Endothelial cell of umbilical vein (primary cell): Measurements from ENCODE around the gene C17orf75. TPM values are rescaled to one million over a fixed set of nuclear protein-coding genes. Genes with fewer than 3 reads are reported as not detected.

Source experiments
- BruUV-seq: library from RNA; stranded (reverse); fragments of 400-500 nt; replicated peaks from 2 replicates; lab custom pipeline; 2021; lab: Mats Ljungman, UMichigan
- CTCF ChIA-PET: fragments of 300-600, 350-600 bp; sonication (Branson Sonifier 250); formaldehyde crosslinking; loops from one replicate; lab custom pipeline; 2021; ENCODE audit warnings: antibody characterized with exemption, inconsistent platforms; lab: Charles Lee
- POLR2A ChIA-PET: fragments of 300-600, 350-600 bp; sonication (Branson Sonifier 250); formaldehyde crosslinking; loops from one replicate; lab custom pipeline; 2021; ENCODE audit warnings: antibody characterized with exemption, inconsistent platforms; lab: Charles Lee
- DNase-seq: peaks from one replicate; pipeline ENCODE4 v3.0.0-alpha.2; 2011; ENCODE audit warnings: low read depth, low spot score
- FAIRE-seq: peaks from 2 replicates; lab custom pipeline; 2011; peaks lifted over from hg19 to GRCh38; lab: Jason Lieb, UNC
- H2AFZ ChIP-seq: 2 replicates; pipeline ENCODE4 v1.6.0; 2012; ENCODE audit warnings: low read depth, low read length, control low read depth, inconsistent platforms
- H3K27ac ChIP-seq: 2 replicates; pipeline ENCODE4 v1.5.1; 2011; ENCODE audit warnings: low read depth, mild to moderate bottlenecking, control low read depth, low read length, moderate library complexity; ENCODE audit not compliant: insufficient read depth
- H3K27me3 ChIP-seq, 2 experiments: 2 replicates each; pipeline versions ENCODE4 v1.6.0 to v1.6.1; 2011; ENCODE audit warnings: low read length in 2 of 2, mixed read lengths in 1 of 2; ENCODE audit not compliant: control insufficient read depth in 2 of 2, insufficient read depth in 2 of 2
- H3K36me3 ChIP-seq, 2 experiments: 2 replicates in 1 of 2; 3 replicates in 1 of 2; pipeline ENCODE4 v1.5.1; 2011; ENCODE audit warnings: low read length in 2 of 2, mild to moderate bottlenecking in 1 of 2, moderate library complexity in 1 of 2; ENCODE audit not compliant: control insufficient read depth in 2 of 2, insufficient read depth in 2 of 2; ENCODE audit errors: extremely low read depth in 1 of 2
- H3K4me1 ChIP-seq: 3 replicates; pipeline ENCODE4 v1.5.1; 2011; ENCODE audit warnings: mild to moderate bottlenecking, low read length; ENCODE audit not compliant: control insufficient read depth, insufficient read depth; ENCODE audit errors: extremely low read depth
- H3K4me2 ChIP-seq: 2 replicates; pipeline ENCODE4 v1.6.1; 2011; ENCODE audit warnings: low read length, control low read depth, mixed read lengths; ENCODE audit not compliant: insufficient read depth
- H3K4me3 ChIP-seq, 3 experiments: fragments of 200-600 bp in 1 of 3; sonication (generic), shearing (Covaris generic) in 1 of 3; replicated peaks in 1 of 3; 2 replicates each; pipeline ENCODE4 v1.5.1; 2011 to 2016; ENCODE audit warnings: control low read depth in 3 of 3, low read length in 3 of 3, mild to moderate bottlenecking in 2 of 3, inconsistent platforms in 1 of 3, low read depth in 1 of 3, moderate library complexity in 1 of 3; ENCODE audit not compliant: insufficient read depth in 1 of 3
- H3K79me2 ChIP-seq: 2 replicates; pipeline ENCODE4 v1.6.0; 2012; ENCODE audit warnings: low read length, inconsistent platforms; ENCODE audit not compliant: control insufficient read depth, insufficient read depth
- H3K9ac ChIP-seq: replicated peaks from 2 replicates; pipeline ENCODE3; 2011; ENCODE audit warnings: low read length, control low read depth; ENCODE audit not compliant: insufficient read depth; ENCODE audit errors: extremely low read depth
- H3K9me1 ChIP-seq: replicated peaks from 3 replicates; pipeline ENCODE4 v1.6.0; 2011; ENCODE audit warnings: mild to moderate bottlenecking, low read length; ENCODE audit not compliant: control insufficient read depth, insufficient read depth; ENCODE audit errors: extremely low read depth
- H3K9me3 ChIP-seq: replicated peaks from 2 replicates; pipeline ENCODE4 v1.5.1; 2012; ENCODE audit warnings: low read length, inconsistent platforms; ENCODE audit not compliant: control insufficient read depth, insufficient read depth
- H4K20me1 ChIP-seq: replicated peaks from 2 replicates; pipeline ENCODE3; 2011; ENCODE audit warnings: mild to moderate bottlenecking, low read length; ENCODE audit not compliant: control insufficient read depth, insufficient read depth; ENCODE audit errors: extremely low read depth
- EZH2 ChIP-seq: IDR thresholded peaks from 2 replicates; pipeline ENCODE4 v1.6.1; 2012; ENCODE audit warnings: borderline replicate concordance, low read depth, mild to moderate bottlenecking, moderate library complexity, low read length, inconsistent platforms; ENCODE audit not compliant: severe bottlenecking
- FOS ChIP-seq: IDR thresholded peaks from 2 replicates; pipeline ENCODE4 v1.6.1; 2011; ENCODE audit warnings: mild to moderate bottlenecking, low read length, moderate library complexity, borderline replicate concordance; ENCODE audit not compliant: insufficient read depth
- GATA2 ChIP-seq: IDR thresholded peaks from 2 replicates; pipeline ENCODE4 v1.7.0; 2011; ENCODE audit warnings: low read depth, mild to moderate bottlenecking, moderate library complexity, mixed read lengths, low read length; ENCODE audit not compliant: insufficient read length, insufficient read depth
- JUN ChIP-seq: IDR thresholded peaks from 2 replicates; pipeline ENCODE4 v1.6.1; 2011; ENCODE audit warnings: borderline replicate concordance, low read depth; ENCODE audit not compliant: insufficient read length, insufficient read depth
- MYC ChIP-seq: IDR thresholded peaks from one replicate; pipeline ENCODE4 v1.6.1; 2011; ENCODE audit warnings: mild to moderate bottlenecking, low read depth, low read length
- POLR2A ChIP-seq: IDR thresholded peaks from 2 replicates; pipeline ENCODE4 v1.6.1; 2012; ENCODE audit warnings: low read depth, mild to moderate bottlenecking, control low read depth, low read length
- POLR2AphosphoS5 ChIP-seq: IDR thresholded peaks from 2 replicates; pipeline ENCODE4 v1.6.1; 2012; ENCODE audit warnings: low read depth, mild to moderate bottlenecking, control low read depth, low read length, moderate library complexity; ENCODE audit not compliant: insufficient read depth
- dilution Hi-C: fragments of 300-500 bp; cut with MboI; formaldehyde crosslinking; loops from one replicate; pipeline ENCODE4 v1.15.0; 2019; ENCODE audit warnings: low sequenced_read_pairs; ENCODE audit not compliant: extremely low pct_ligation_motif_present
- intact Hi-C: fragments of 100-400 bp; cut with micrococcal nuclease; formaldehyde crosslinking; loops from one replicate; pipeline ENCODE4 v1.10.0; 2022
- polyA plus RNA-seq, 4 experiments: library from polyadenylated mRNA; depleted of rRNA in 3 of 4; stranded (reverse) in 3 of 4; unstranded in 1 of 4; fragments of >200 nt; gene quantifications; 2 replicates each; pipeline versions ENCODE4 v1.2.1 to v1.2.3, GENCODE V29; 2011 to 2012; ENCODE audit warnings: missing spikeins in 1 of 4
- total RNA-seq: library from RNA; stranded (reverse); gene quantifications from 2 replicates; pipeline ENCODE4 v1.2.3, GENCODE V29; 2021
- TF ChIP-seq, protein P1 (sequence below), 2 donors: IDR thresholded peaks; 1 replicate in 1 of 2; 2 replicates in 1 of 2; pipeline ENCODE4 v1.5.1; 2011; ENCODE audit warnings: low read length in 2 of 2, mild to moderate bottlenecking in 2 of 2, moderate library complexity in 2 of 2, control low read depth in 1 of 2, inconsistent platforms in 1 of 2, low read depth in 1 of 2; ENCODE audit not compliant: insufficient read depth in 1 of 2; ENCODE audit errors: extremely low read depth in 1 of 2
- TF ChIP-seq, protein P2 (sequence below): IDR thresholded peaks from 2 replicates; pipeline ENCODE4 v1.6.1; 2011; ENCODE audit not compliant: insufficient read depth, insufficient read length

C17orf75 gene
- total and polyA plus RNA-seq, 2 donors (not counting 3 experiments of a cell fraction or from before 2014, with no cell fraction given): 8.8 to 21.5 TPM

DNA sequence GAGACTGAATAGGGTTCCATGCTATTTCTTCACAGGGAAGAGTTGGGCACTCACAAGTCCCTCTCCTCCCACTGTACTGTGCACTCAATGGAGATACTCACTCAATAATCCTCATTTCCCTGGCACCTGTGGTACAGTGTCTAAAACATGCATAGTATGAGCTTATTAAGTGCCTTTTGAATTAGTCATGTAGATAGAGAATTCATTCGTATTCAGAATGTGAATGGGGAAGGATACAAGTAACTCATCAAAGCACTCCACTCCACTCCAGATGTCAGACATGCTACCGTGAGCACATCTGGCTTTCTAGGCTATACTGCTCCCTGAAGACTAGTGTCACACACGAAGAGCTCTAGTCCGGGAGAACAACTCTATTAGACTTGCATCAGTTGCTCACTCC lies 6.3 kb downstream of the C17orf75 start:
- no peak for FAIRE-seq

DNA sequence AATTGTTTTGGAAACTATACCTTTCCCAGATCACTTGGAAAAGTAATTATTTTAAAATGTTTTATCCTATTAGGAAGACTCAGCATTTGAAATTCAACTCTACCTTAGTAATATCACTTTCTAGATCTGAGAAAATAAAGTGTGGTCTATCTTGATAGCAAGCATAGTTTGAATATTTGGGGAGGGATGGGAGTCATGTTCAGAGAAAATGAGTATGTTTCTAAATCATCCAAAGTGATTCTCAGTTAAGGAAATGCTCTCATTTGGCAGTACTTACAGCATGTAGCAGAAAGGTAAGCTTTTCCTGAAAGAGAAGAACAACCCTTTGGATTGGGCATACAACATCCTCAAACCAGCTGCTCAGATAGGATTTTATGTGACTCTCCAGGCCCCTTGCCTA lies 6.9 kb downstream of the C17orf75 start:
- Histone ChIP-seq H3K79me2 (no peaks in the 10 kb centered on the region), H3K9me1 (no peaks in the 10 kb centered on the region), H3K4me1 (no peaks in the 10 kb centered on the region), H3K4me3 (no peak overlapping the region), H3K9me3 (no peaks in the 10 kb centered on the region), H3K27ac (no peak overlapping the region), H3K27me3 (no peaks in the 10 kb centered on the region), H3K36me3 (peaks cover 3 to 12% of the 10 kb centered on the region in 2 experiments), H3K4me2 (no peak overlapping the region), H4K20me1 (no peaks in the 10 kb centered on the region), H2AFZ (no peak overlapping the region), H3K9ac (no peak overlapping the region)
- FAIRE-seq (no peak), DNase-seq (no peak)
- no TSS peak for BruUV-seq
- CTCF ChIA-PET: interaction anchor here (1.4 kb wide), 1 partner anchor 19 kb away, joined by 3 read pairs; no protein-coding TSS in a partner anchor
- POLR2A ChIA-PET: no interaction called here
- intact Hi-C loops: no loop called here
- dilution Hi-C loops: no loop called here
- TF ChIP-seq FOS: no peak
- no peak for TF ChIP-seq POLR2AphosphoS5
- no peak for TF ChIP-seq JUN
- no peak for TF ChIP-seq GATA2
- TF ChIP-seq, protein P1, sequence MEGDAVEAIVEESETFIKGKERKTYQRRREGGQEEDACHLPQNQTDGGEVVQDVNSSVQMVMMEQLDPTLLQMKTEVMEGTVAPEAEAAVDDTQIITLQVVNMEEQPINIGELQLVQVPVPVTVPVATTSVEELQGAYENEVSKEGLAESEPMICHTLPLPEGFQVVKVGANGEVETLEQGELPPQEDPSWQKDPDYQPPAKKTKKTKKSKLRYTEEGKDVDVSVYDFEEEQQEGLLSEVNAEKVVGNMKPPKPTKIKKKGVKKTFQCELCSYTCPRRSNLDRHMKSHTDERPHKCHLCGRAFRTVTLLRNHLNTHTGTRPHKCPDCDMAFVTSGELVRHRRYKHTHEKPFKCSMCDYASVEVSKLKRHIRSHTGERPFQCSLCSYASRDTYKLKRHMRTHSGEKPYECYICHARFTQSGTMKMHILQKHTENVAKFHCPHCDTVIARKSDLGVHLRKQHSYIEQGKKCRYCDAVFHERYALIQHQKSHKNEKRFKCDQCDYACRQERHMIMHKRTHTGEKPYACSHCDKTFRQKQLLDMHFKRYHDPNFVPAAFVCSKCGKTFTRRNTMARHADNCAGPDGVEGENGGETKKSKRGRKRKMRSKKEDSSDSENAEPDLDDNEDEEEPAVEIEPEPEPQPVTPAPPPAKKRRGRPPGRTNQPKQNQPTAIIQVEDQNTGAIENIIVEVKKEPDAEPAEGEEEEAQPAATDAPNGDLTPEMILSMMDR (IDR thresholded peaks at IDR 0.05; ENCODE audit: extremely low read depth in 1 of 2, insufficient read depth in 1 of 2, low read depth in 1 of 2, low read length in 2 of 2): no peak
- TF ChIP-seq, protein P2, sequence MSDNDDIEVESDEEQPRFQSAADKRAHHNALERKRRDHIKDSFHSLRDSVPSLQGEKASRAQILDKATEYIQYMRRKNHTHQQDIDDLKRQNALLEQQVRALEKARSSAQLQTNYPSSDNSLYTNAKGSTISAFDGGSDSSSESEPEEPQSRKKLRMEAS: no peak

More for the DNA sequence above, 6.3 kb downstream of the C17orf75 start:
- no peak overlapping the region for H3K4me2 ChIP-seq
- dilution Hi-C loops: no loop called here
- no peaks in the 10 kb centered on the region for H4K20me1 ChIP-seq
- H3K27me3 ChIP-seq: no peaks in the 10 kb centered on the region
- CTCF ChIA-PET: interaction anchor here (1.4 kb wide), 1 partner anchor 19 kb away, joined by 3 read pairs; no protein-coding TSS in a partner anchor
- H3K27ac ChIP-seq: no peak overlapping the region
- no peak for TF ChIP-seq POLR2A
- no peak for TF ChIP-seq EZH2
- TF ChIP-seq, protein P1 (IDR thresholded peaks at IDR 0.05; ENCODE audit: extremely low read depth in 1 of 2, insufficient read depth in 1 of 2, low read depth in 1 of 2, low read length in 2 of 2): no peak
- no peak for TF ChIP-seq JUN
- TF ChIP-seq GATA2: no peak
- TF ChIP-seq MYC: no peak
- TF ChIP-seq FOS: no peak
- no peaks in the 10 kb centered on the region for H3K9me3 ChIP-seq
- H3K79me2 ChIP-seq: no peaks in the 10 kb centered on the region
- no TSS peak for BruUV-seq
- H3K4me1 ChIP-seq: no peaks in the 10 kb centered on the region
- DNase-seq: no peak
- H2AFZ ChIP-seq: no peak overlapping the region
- POLR2A ChIA-PET: no interaction called here
- H3K9me1 ChIP-seq: no peaks in the 10 kb centered on the region
- no peak overlapping the region for H3K4me3 ChIP-seq
- peaks cover 3 to 12% of the 10 kb centered on the region in 2 experiments for H3K36me3 ChIP-seq
- no peak overlapping the region for H3K9ac ChIP-seq
- intact Hi-C loops: no loop called here
